C4-2B (cell line): ENCODE data around the gene ZFP36L2.
A peak's percentile ranks its signal among the peaks of the same experiment; 100 is the strongest.

Source experiments
- H3K27ac ChIP-seq: fragments of 450-650 bp; 2 replicates; pipeline ENCODE4 v1.5.1; 2017
- ZFX ChIP-seq: fragments of 450-650 bp; IDR thresholded peaks from 2 replicates; pipeline ENCODE4 v1.6.1; 2017
- TF ChIP-seq, protein P1 (sequence below): fragments of 450-650 bp; conservative IDR thresholded peaks from 2 replicates; pipeline ENCODE4 v1.5.1; 2017; ENCODE audit warnings: mild to moderate bottlenecking

The ZFP36L2 gene

DNA sequence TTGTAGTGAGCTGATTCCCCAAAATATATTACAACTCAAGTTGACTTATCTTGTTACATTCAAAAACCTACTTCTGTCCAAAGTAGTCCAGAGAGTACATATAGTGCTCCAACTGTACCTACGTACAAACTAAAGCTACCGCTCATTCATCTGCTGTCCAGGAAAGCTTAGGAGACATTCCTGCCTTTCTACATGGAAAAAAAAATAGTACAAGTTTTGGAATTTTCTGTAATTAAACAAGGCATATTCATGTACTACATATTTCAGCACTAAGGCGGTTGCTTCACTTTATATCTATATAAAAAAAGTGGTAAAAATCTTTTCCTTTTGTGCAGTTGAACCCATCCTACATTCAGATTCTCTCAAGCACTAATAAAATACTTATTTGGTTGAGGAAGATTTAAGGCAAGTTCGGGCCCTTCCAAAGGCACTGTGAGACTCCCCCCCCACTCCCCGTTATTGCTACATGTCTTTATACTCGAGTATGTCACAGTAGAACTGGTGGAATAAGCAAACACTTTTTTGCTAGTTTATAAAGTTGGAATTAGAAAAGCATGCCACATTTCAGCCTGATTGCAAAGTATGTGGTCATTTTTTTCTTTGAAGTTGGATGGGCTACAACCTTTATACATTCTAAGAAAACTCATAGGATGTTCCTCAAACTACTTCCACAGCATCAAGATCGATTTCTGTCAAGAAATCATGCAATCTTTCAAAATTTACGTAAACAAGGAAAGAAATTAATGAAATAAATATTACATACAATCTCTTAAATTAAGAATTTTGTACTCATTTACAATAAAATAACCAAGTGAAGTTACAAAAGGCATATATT, 3.7 kb downstream of the ZFP36L2 start:
- TF ChIP-seq, protein P1, sequence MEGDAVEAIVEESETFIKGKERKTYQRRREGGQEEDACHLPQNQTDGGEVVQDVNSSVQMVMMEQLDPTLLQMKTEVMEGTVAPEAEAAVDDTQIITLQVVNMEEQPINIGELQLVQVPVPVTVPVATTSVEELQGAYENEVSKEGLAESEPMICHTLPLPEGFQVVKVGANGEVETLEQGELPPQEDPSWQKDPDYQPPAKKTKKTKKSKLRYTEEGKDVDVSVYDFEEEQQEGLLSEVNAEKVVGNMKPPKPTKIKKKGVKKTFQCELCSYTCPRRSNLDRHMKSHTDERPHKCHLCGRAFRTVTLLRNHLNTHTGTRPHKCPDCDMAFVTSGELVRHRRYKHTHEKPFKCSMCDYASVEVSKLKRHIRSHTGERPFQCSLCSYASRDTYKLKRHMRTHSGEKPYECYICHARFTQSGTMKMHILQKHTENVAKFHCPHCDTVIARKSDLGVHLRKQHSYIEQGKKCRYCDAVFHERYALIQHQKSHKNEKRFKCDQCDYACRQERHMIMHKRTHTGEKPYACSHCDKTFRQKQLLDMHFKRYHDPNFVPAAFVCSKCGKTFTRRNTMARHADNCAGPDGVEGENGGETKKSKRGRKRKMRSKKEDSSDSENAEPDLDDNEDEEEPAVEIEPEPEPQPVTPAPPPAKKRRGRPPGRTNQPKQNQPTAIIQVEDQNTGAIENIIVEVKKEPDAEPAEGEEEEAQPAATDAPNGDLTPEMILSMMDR = no peak
- no peak for TF ChIP-seq ZFX
- no peak overlapping the region for H3K27ac ChIP-seq

DNA sequence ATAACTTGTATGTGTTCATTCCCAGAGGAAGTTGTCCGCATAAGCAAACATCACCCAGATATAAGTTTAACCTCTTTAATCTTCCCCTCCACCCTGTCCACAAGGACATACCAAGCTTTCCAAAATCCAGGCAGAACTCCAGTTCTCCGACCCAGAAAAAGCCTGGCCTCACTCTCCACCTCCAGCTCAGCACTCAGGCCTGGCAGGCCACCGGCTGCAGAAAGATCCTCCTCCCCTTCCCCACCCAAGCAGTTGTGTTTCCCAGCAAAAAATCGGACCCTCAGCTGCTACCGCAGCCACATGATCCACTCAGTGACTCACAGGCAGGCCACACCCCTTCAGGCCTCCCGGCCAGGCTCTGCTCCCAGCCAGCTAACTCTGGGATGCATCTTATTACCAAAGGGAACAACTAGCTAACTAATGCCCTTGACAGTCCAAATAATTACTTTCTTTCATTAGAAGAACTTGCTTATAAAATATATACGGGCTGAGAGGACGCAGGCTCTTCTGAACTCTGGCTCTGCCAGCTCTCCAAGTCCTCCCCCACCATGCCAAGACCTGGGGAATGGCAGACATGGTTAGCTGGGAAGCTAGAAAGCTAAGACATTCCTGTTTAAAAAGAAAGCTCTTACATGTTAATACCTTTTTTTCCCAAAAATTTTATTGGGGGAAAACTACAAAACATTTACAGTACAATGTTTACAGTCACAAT, 4.5 kb downstream of the ZFP36L2 start:
- TF ChIP-seq ZFX = no peak
- TF ChIP-seq, protein P1 = no peak
- H3K27ac ChIP-seq = 0 out of 2 replicates have a peak overlapping the region, but pooled peaks have one; percentile 12

DNA sequence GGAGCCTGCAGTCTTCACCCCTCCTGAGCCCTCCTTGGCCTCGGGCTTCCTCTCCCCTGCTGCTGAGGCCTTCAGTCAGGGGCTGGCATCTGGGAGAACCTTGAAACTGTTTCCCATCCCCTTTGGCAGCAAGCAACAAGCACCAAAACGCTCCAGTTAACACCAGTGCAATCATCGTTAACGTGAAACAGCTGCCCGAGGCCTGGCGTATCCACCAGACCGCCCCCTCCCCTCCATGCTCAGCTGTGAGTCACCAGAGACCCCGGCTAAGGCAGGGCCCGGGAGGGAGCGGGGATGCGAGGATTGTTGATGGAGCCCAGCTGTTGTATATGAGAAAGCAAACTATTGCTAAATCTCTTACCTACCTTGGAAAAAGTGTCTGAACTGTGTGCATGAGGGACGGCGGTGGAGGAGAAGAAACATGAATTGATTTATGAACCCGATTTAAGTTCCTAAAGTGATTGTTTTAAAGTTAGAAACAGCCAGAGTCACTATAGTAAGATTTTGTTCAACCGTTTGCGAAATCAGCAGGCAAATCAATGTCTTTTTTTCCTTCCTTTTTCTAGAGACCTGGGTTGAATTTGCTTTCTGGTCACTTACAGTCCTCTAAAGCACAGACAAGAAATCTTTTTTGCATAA, 5.2 kb downstream of the ZFP36L2 start:
- TF ChIP-seq, protein P1 = no peak
- no peak for TF ChIP-seq ZFX
- peak overlapping the region; percentile 89 for H3K27ac ChIP-seq

DNA sequence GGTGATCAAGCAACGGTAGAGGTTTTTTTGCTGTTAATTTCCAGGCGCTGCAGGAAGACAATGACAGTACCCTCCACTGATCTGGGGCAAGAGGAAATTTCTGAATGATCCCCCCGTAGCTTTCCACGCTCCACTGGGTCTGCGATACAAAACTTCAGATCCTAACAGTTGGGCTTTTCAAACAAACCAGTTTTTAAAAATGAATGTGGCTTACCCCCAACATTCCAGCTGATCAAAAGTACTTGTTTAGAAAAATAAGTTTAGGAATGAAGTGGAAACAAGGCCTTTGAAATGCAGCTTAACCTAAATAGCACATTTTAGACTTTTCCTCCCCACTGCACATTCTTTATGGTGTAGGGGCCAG, 5.7 kb downstream of the ZFP36L2 start:
- TF ChIP-seq ZFX = no peak
- TF ChIP-seq, protein P1 = no peak
- peak overlapping the region; percentile 89 for H3K27ac ChIP-seq

DNA sequence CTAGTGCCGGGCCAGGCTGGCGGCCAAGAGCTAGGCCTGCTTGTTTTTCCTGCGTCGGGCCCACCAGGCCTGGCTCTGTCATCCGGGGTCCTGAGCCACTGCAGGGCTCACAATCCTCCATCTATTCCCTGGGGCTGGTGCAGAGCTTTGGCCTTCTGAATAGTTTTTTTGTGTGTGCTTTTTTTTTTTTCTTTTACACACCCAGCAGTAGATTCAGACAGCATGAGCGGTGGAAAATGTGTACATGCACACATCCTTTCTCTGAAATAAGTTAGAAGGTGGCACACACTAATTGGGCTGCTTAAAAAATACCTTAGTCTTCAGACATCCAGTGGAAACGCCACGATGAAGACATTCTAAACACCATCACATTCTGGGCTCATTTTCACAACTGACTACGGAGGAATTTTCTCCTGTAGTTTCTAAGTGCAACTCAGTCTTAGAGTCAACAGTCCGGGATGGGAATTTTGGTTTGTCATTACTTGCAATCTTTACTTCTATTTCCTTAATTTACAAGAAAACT, 6.1 kb downstream of the ZFP36L2 start:
- TF ChIP-seq, protein P1 = no peak
- peak; percentile 23; the same call in 1 of the 2 replicates for TF ChIP-seq ZFX
- peak overlapping the region; percentile 89 for H3K27ac ChIP-seq

DNA sequence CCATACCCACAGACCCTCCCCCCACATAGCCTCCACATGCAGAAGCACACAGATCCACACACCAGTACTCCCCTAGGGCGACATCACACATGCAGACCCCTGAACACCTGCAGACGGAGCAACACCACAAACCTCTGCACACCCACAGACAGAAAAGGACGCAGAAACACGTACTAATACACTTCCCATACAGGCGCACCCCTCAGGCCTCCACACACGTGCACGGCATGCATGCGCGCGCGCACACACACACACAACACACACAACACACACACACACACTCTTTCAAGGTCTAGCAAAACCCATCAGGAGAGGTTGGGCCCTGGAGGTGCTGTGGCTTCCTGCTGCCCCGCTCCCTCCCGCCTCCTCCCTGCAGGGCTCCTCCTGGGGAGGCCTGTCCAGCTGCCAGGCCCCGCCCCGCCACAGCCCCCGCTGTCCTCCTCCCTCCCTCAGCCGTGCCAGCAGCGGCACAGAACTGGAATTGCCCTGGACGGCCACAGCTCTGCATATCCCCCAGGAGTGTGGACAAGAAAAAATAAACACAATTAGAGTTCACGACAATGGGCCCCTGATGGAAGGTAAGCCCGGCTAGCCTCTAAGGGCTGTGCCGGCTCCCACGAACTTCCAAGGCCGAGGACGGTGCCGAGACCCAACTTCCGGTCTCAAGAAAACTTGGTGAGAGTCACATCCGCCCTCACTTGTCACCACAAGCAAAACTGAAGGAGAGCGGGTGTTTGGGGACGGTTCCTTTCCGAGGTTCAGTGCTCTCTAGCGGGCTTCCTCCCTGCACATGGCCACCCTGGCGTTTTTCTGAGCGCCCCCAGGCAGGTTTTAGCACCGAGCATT, 6.8 kb downstream of the ZFP36L2 start:
- H3K27ac ChIP-seq = peak overlapping the region; percentile 89
- peak; percentile 69 for TF ChIP-seq ZFX
- TF ChIP-seq, protein P1 = no peak
